GM19239 (cell line): ENCODE measurements around the gene CKS1B.
"Not testable (repeated sequence)": the region's sequence is repeated elsewhere in the genome, so short reads cannot be mapped to it uniquely, and the experiment has no call there.

ENCODE experiments used
- DNase-seq: peaks from one replicate; pipeline ENCODE4 v3.0.0; 2011; ENCODE audit warnings: low spot score; ENCODE audit not compliant: insufficient read length
- FAIRE-seq: peaks from 2 replicates; lab custom pipeline; 2011; peaks lifted over from hg19 to GRCh38; lab: Jason Lieb, UNC

The CKS1B gene

GRCh38 chr1:154962156-154962749 lies 12.2 kb upstream of the CKS1B start:
- FAIRE-seq: no peak
- no peak for DNase-seq

- FAIRE-seq: no peak
- DNase-seq: no peak
Measured at GRCh38 chr1:154962795-154963330, 11.6 kb upstream of the CKS1B start.

- DNase-seq: no peak
- FAIRE-seq: no peak
Measured at GRCh38 chr1:154963643-154964042, 10.8 kb upstream of the CKS1B start.

- FAIRE-seq (no peak), DNase-seq (no peak)
Measured at GRCh38 chr1:154964359-154964758, 10.1 kb upstream of the CKS1B start.

GRCh38 chr1:154966111-154966510 lies 8.4 kb upstream of the CKS1B start:
- FAIRE-seq (no peak), DNase-seq (no peak)

GRCh38 chr1:154967331-154967950 lies 7.0 kb upstream of the CKS1B start:
- FAIRE-seq: no peak
- no peak for DNase-seq

GRCh38 chr1:154968731-154969130 lies 5.8 kb upstream of the CKS1B start:
- FAIRE-seq: no peak

GRCh38 chr1:154969246-154969645 lies 5.2 kb upstream of the CKS1B start:
- no peak for FAIRE-seq
- DNase-seq: no peak

More at GRCh38 chr1:154968731-154969130, 5.8 kb upstream of the CKS1B start:
- DNase-seq: no peak

GRCh38 chr1:154969860-154970452 lies 4.5 kb upstream of the CKS1B start:
- no peak for FAIRE-seq

GRCh38 chr1:154970631-154971340 lies 3.7 kb upstream of the CKS1B start, which contains the start of gene SHC1:
TSS of gene SHC1 (minus strand) at chr1:154970747. CDS start at chr1:154970526, 221 bp downstream.
- no peak for FAIRE-seq
- DNase-seq: peak; percentile 30

More at GRCh38 chr1:154969860-154970452, 4.5 kb upstream of the CKS1B start:
- DNase-seq: no peak

GRCh38 chr1:154971341-154971998 lies 3.0 kb upstream of the CKS1B start:
- DNase-seq (no peak), FAIRE-seq (no peak)

GRCh38 chr1:154972213-154972516 lies 2.3 kb upstream of the CKS1B start:
- FAIRE-seq (no peak), DNase-seq (no peak)

- DNase-seq: no peak
- FAIRE-seq: no peak
Measured at GRCh38 chr1:154972517-154973343, 1.8 kb upstream of the CKS1B start.

- DNase-seq (peak; percentile 84), FAIRE-seq (no peak)
Measured at GRCh38 chr1:154973344-154974101, 958 bp upstream of the CKS1B start.

GRCh38 chr1:154974808-154975408 lies 427 bp downstream of the CKS1B start:
- DNase-seq (peak; percentile 65), FAIRE-seq (no peak)

GRCh38 chr1:154975409-154976059 lies 1.1 kb downstream of the CKS1B start:
- DNase-seq: no peak
- peak; percentile 63 for FAIRE-seq

GRCh38 chr1:154977762-154978161 lies 3.3 kb downstream of the CKS1B start:
- not testable (repeated sequence) for DNase-seq, FAIRE-seq

GRCh38 chr1:154978360-154978759 lies 3.9 kb downstream of the CKS1B start:
- DNase-seq: no peak
- FAIRE-seq: no peak
